HepG2 (cell line): ENCODE data around the gene CSTPP1. TPM values are rescaled to one million over a fixed set of nuclear protein-coding genes. Genes with fewer than 3 reads are reported as not detected.

Source experiments
- ATAC-seq: fragments of 200-7000 bp; cut with Tn5 transposase; 3 replicates; pipeline ENCODE4 v1.9.1; 2020; ENCODE audit warnings: mild to moderate bottlenecking, moderate library complexity
- BruUV-seq: library from RNA; stranded (reverse); fragments of 400-500 nt; replicated peaks from 2 replicates; lab custom pipeline; 2021; lab: Mats Ljungman, UMichigan
- CTCF ChIA-PET: fragments of 300-600 bp; formaldehyde crosslinking; extraction: SDS; loops from one replicate; lab custom pipeline; 2021; ENCODE audit warnings: low total read pairs, inconsistent platforms, low intra/inter-chr PET ratio; lab: Yijun Ruan, JAX
- POLR2A ChIA-PET: fragments of 350-600 bp; sonication (Branson Sonifier 250); formaldehyde crosslinking; loops from one replicate; lab custom pipeline; 2020; ENCODE audit warnings: antibody characterized with exemption, inconsistent platforms; lab: Yijun Ruan, JAX
- DNase-seq: peaks from one replicate; pipeline ENCODE4 v3.0.0-alpha.2; 2015; ENCODE audit warnings: low spot score
- FAIRE-seq: peaks from 3 replicates; lab custom pipeline; 2011; peaks lifted over from hg19 to GRCh38; lab: Jason Lieb, UNC
- H2AFZ ChIP-seq: one replicate; pipeline ENCODE4 v1.6.1; 2011; ENCODE audit warnings: low read length, inconsistent platforms
- H3K27ac ChIP-seq: fragments of 300-600 bp; 3 replicates; pipeline ENCODE4 v1.8.0; 2011; ENCODE audit warnings: mixed run types, mild to moderate bottlenecking, mixed read lengths, low read length, inconsistent platforms; ENCODE audit not compliant: insufficient read depth; ENCODE audit errors: extremely low read length
- H3K27me3 ChIP-seq, 2 experiments: fragments of 200-600 bp in 1 of 2; 2 replicates in 1 of 2; 3 replicates in 1 of 2; pipeline versions ENCODE4 v1.6.0 to v1.8.0; 2011; ENCODE audit warnings: low read length in 2 of 2, mild to moderate bottlenecking in 2 of 2, moderate library complexity in 2 of 2, inconsistent platforms in 1 of 2; ENCODE audit not compliant: insufficient read depth in 2 of 2, control insufficient read depth in 1 of 2
- H3K36me3 ChIP-seq, 2 experiments: fragments of 200-600 bp in 1 of 2; replicated peaks in 1 of 2; 2 replicates in 1 of 2; 3 replicates in 1 of 2; pipeline versions ENCODE4 v1.5.1 to v1.8.0; 2011; ENCODE audit warnings: low read length in 2 of 2, inconsistent platforms in 1 of 2; ENCODE audit not compliant: insufficient read depth in 2 of 2, control insufficient read depth in 1 of 2
- H3K4me1 ChIP-seq: 2 replicates; pipeline ENCODE4 v1.5.1; 2012; ENCODE audit warnings: low read length, inconsistent platforms; ENCODE audit not compliant: insufficient read depth
- H3K4me2 ChIP-seq: 2 replicates; pipeline ENCODE4 v1.6.0; 2011; ENCODE audit warnings: low read depth, low read length, inconsistent platforms
- H3K4me3 ChIP-seq, 3 experiments: fragments of 200-600 bp in 1 of 3; sonication (generic), shearing (Covaris generic) in 1 of 3; replicated peaks in 1 of 3; 2 replicates each; pipeline ENCODE4 v1.5.1; 2011 to 2016; ENCODE audit warnings: low read length in 3 of 3, inconsistent platforms in 2 of 3, low read depth in 2 of 3, mild to moderate bottlenecking in 2 of 3, control low read depth in 1 of 3, mixed read lengths in 1 of 3; ENCODE audit not compliant: insufficient read depth in 1 of 3
- H3K79me2 ChIP-seq: one replicate; pipeline ENCODE4 v1.6.1; 2011; ENCODE audit warnings: low read length, inconsistent platforms; ENCODE audit not compliant: insufficient read depth
- H3K9ac ChIP-seq: 2 replicates; pipeline ENCODE4 v1.6.0; 2011; ENCODE audit warnings: mild to moderate bottlenecking, low read depth, low read length, inconsistent platforms; ENCODE audit not compliant: insufficient read depth
- H3K9me3 ChIP-seq: 2 replicates; pipeline ENCODE4 v1.5.1; 2012; ENCODE audit warnings: mild to moderate bottlenecking, low read length
- H4K20me1 ChIP-seq: 2 replicates; pipeline ENCODE4 v1.6.0; 2011; ENCODE audit warnings: inconsistent platforms, mild to moderate bottlenecking, low read length, moderate library complexity; ENCODE audit not compliant: insufficient read depth
- GPBP1L1 ChIP-seq: sonication (generic); formaldehyde crosslinking; IDR thresholded peaks from 2 replicates; pipeline ENCODE4 v1.5.0; 2020; ENCODE audit warnings: mild to moderate bottlenecking, missing genetic modification reagents
- HNRNPLL ChIP-seq: fragments of 200-400 bp; formaldehyde crosslinking; IDR thresholded peaks from 2 replicates; pipeline ENCODE4 v1.6.1; 2017; ENCODE audit warnings: mild to moderate bottlenecking, low read depth, low read length; ENCODE audit not compliant: poor library complexity, severe bottlenecking
- NONO ChIP-seq, 2 experiments: fragments of 450-650 bp in 1 of 2; sonication (generic) in 1 of 2; formaldehyde crosslinking in 1 of 2; IDR thresholded peaks in 1 of 2; conservative IDR thresholded peaks in 1 of 2; 2 replicates each; pipeline versions ENCODE4 v1.6.1 to v1.8.0; 2017 to 2022; ENCODE audit warnings: mild to moderate bottlenecking in 1 of 2, missing genetic modification reagents in 1 of 2, moderate library complexity in 1 of 2
- RFXAP ChIP-seq: sonication (generic); formaldehyde crosslinking; IDR thresholded peaks from 2 replicates; pipeline ENCODE4 v1.4.0; 2020; ENCODE audit warnings: missing genetic modification reagents, borderline replicate concordance
- TOE1 ChIP-seq: sonication (generic); formaldehyde crosslinking; IDR thresholded peaks from 2 replicates; pipeline ENCODE4 v1.4.0; 2020; ENCODE audit warnings: mild to moderate bottlenecking, missing genetic modification reagents
- U2AF1 ChIP-seq: fragments of 200-400 bp; formaldehyde crosslinking; optimal IDR thresholded peaks from 2 replicates; pipeline ENCODE3; 2017; ENCODE audit warnings: mild to moderate bottlenecking, low read depth, low read length
- ZFP62 ChIP-seq: sonication (generic); formaldehyde crosslinking; IDR thresholded peaks from 2 replicates; pipeline ENCODE4 v1.4.0; 2020; ENCODE audit warnings: missing genetic modification reagents
- ZFX ChIP-seq: sonication (generic); formaldehyde crosslinking; IDR thresholded peaks from 2 replicates; pipeline ENCODE4 v1.4.0; 2020; ENCODE audit warnings: mild to moderate bottlenecking, low read depth, missing genetic modification reagents, moderate library complexity
- ZNF10 ChIP-seq: sonication (generic); formaldehyde crosslinking; IDR thresholded peaks from 2 replicates; pipeline ENCODE4 v1.4.0; 2020; ENCODE audit warnings: mild to moderate bottlenecking, low read depth, missing genetic modification reagents, borderline replicate concordance
- ZNF280B ChIP-seq: sonication (generic); formaldehyde crosslinking; IDR thresholded peaks from 2 replicates; pipeline ENCODE4 v1.5.0; 2020; ENCODE audit warnings: missing genetic modification reagents, mild to moderate bottlenecking, borderline replicate concordance
- ZNF329 ChIP-seq: sonication (generic); formaldehyde crosslinking; IDR thresholded peaks from 2 replicates; pipeline ENCODE4 v1.9.0; 2021; ENCODE audit warnings: low read depth, mild to moderate bottlenecking, missing genetic modification reagents
- ZNF674 ChIP-seq: sonication (generic); formaldehyde crosslinking; IDR thresholded peaks from 2 replicates; pipeline ENCODE4 v1.5.0; 2020; ENCODE audit warnings: low read depth, mild to moderate bottlenecking, missing genetic modification reagents
- WGBS: methylation state at CpG from one replicate; pipeline ENCODE4 v1.1.6; 2017; ENCODE audit warnings: low lambda C conversion rate; 5-methylcytosine and 5-hydroxymethylcytosine counted together
- in situ Hi-C: cut with HindIII; loops from 2 replicates; pipeline ENCODE4 v1.10.0; 2017; ENCODE audit warnings: low pct_unique_long_range_greater_than_20kb; ENCODE audit not compliant: extremely low pct_ligation_motif_present
- intact Hi-C: fragments of 100-400 bp; cut with micrococcal nuclease; formaldehyde crosslinking; loops from one replicate; pipeline ENCODE4 v1.10.0; 2022; ENCODE audit not compliant: unreplicated experiment
- polyA plus RNA-seq, 8 experiments: library from polyadenylated mRNA; depleted of rRNA in 3 of 8; stranded (reverse) in 7 of 8; unstranded in 1 of 8; fragments of >200 nt; fragmentation: Illumina TruSeq in 4 of 8; extraction: Trizol in 4 of 8; gene quantifications; 2 replicates each; pipeline versions ENCODE4 v1.2.1 to v1.2.3, GENCODE V29; 2011 to 2016; ENCODE audit warnings: low read depth in 4 of 8, missing spikeins in 1 of 8, mixed read lengths in 1 of 8; ENCODE audit not compliant: insufficient read depth in 1 of 8
- total RNA-seq, 5 experiments: library from RNA; depleted of rRNA; stranded (reverse); fragments of >200 nt; fragmentation: Illumina TruSeq; extraction: Trizol; gene quantifications; 2 replicates each; pipeline ENCODE4 v1.2.3, GENCODE V29; 2016; ENCODE audit warnings: low read depth in 1 of 5

CSTPP1 gene
- total and polyA plus RNA-seq, 2 of the 13 experiments (the other 11 are each of a cell fraction or from before 2014, with no cell fraction given): 12.3 to 14.6 TPM

GRCh38 chr11:47047972-47048371, 111.4 kb downstream of the CSTPP1 start:
- no peak overlapping the region for H3K9ac ChIP-seq
- H3K4me1 ChIP-seq: no peaks in the 10 kb centered on the region
- H3K79me2 ChIP-seq: no peaks in the 10 kb centered on the region
- WGBS: 97% methylated on average over 1 of the region's 1 CpG
- DNase-seq (no peak), ATAC-seq (no peak), FAIRE-seq (no peak)
- H3K27me3 ChIP-seq: no peaks in the 10 kb centered on the region
- in situ Hi-C loops: no loop called here
- POLR2A ChIA-PET: no interaction called here
- BruUV-seq: no TSS peak
- intact Hi-C loops: no loop called here
- no peak for TF ChIP-seq GPBP1L1 (CRISPR knock-in tag)
- no peak for TF ChIP-seq ZNF674 (CRISPR knock-in tag)
- no peak for TF ChIP-seq ZFP62 (CRISPR knock-in tag)
- TF ChIP-seq TOE1 (CRISPR knock-in tag): no peak
- no peak for TF ChIP-seq HNRNPLL
- TF ChIP-seq U2AF1: no peak
- no peak for TF ChIP-seq ZFX (CRISPR knock-in tag)
- TF ChIP-seq RFXAP (CRISPR knock-in tag): no peak
- no peak for TF ChIP-seq ZNF10
- no peak for TF ChIP-seq ZNF280B
- no peak for TF ChIP-seq NONO (IDR thresholded peaks at IDR 0.05)
- no peak for TF ChIP-seq NONO (CRISPR knock-in tag; conservative IDR thresholded peaks at IDR 0.05)
- no peak for TF ChIP-seq ZNF329 (CRISPR knock-in tag)
- TF ChIP-seq, all 625 proteins: peak for 0
- Histone ChIP-seq H2AFZ (no peak overlapping the region), H3K9me3 (no peaks in the 10 kb centered on the region), H3K27ac (no peak overlapping the region), H3K4me3 (no peak overlapping the region), H4K20me1 (no peaks in the 10 kb centered on the region), H3K4me2 (no peak overlapping the region), H3K36me3 (no peaks in the 10 kb centered on the region)
- CTCF ChIA-PET: no interaction called here
